Bronchial smooth muscle cell (primary cell): ENCODE data around the gene SEC24C. TPM values are rescaled to one million over a fixed set of nuclear protein-coding genes. Genes with fewer than 3 reads are reported as not detected.

Experiments used
- total RNA-seq: library from RNA; depleted of rRNA; stranded (reverse); fragments of >200 nt; gene quantifications from 2 replicates; pipeline ENCODE4 v1.2.1, GENCODE V29; 2014

The SEC24C gene
- total RNA-seq: 51.4 and 52.0 TPM in 2 replicates

GRCh38 chr10:73743905-73744663 lies at the start of gene SEC24C:
SEC24C (plus strand) TSS chr10:73744372; CDS start chr10:73746833, 2,461 bp downstream.

GRCh38 chr10:73697675-73698159 lies 46.5 kb upstream of the SEC24C start, which contains the start of gene AGAP5:
AGAP5 (minus strand) TSS chr10:73698109; CDS start chr10:73697755, 354 bp downstream.

GRCh38 chr10:73781879-73782748 lies 37.9 kb downstream of the SEC24C start, which contains the start of gene CHCHD1:
CHCHD1 (plus strand) TSS chr10:73782048; CDS start chr10:73782076, 28 bp downstream.

GRCh38 chr10:73785211-73785720 lies 41.1 kb downstream of the SEC24C start, which contains the start of gene ZSWIM8:
ZSWIM8 (plus strand) TSS chr10:73785606; CDS start chr10:73785879, 273 bp downstream.

Other genes starting within 250 kb of the SEC24C start
- gene PPP3CB, start 248.3 kb upstream of the SEC24C start, total RNA-seq: 22.8 and 27.6 TPM in 2 replicates
- gene USP54, start 153.0 kb upstream of the SEC24C start, total RNA-seq: 4.4 and 7.8 TPM in 2 replicates
- under 0.01 and 0.43 TPM in 2 replicates for gene MYOZ1, start 102.9 kb upstream of the SEC24C start, total RNA-seq
- gene SYNPO2L, start 88.3 kb upstream of the SEC24C start, total RNA-seq: not detected in 2 replicates
- gene AGAP5, start 46.3 kb upstream of the SEC24C start, total RNA-seq: 2.7 and 2.8 TPM in 2 replicates
- 23.6 and 25.4 TPM in 2 replicates for gene CHCHD1, start 37.7 kb downstream of the SEC24C start, total RNA-seq
- gene ZSWIM8, start 41.2 kb downstream of the SEC24C start, total RNA-seq: 38.6 and 57.0 TPM in 2 replicates
- 7.7 and 8.2 TPM in 2 replicates for gene NDST2, start 67.2 kb downstream of the SEC24C start, total RNA-seq
- gene CAMK2G, start 130.2 kb downstream of the SEC24C start, total RNA-seq: 18.0 and 23.8 TPM in 2 replicates
- 16.7 and 63.4 TPM in 2 replicates for gene PLAU, start 166.8 kb downstream of the SEC24C start, total RNA-seq